HepG2 (cell line): ENCODE measurements around the gene ACSL1.

Experiments used
- NKX3-1 ChIP-seq: sonication (generic); formaldehyde crosslinking; IDR thresholded peaks from 2 replicates; pipeline ENCODE4 v1.5.0; 2020; ENCODE audit warnings: missing genetic modification reagents
- POLR2AphosphoS5 ChIP-seq: IDR thresholded peaks from 2 replicates; pipeline ENCODE4 v1.6.1; 2012; ENCODE audit warnings: low read depth, low read length
- SYNCRIP ChIP-seq: fragments of 200-400 bp; formaldehyde crosslinking; IDR thresholded peaks from 2 replicates; pipeline ENCODE4 v1.6.1; 2018; ENCODE audit warnings: mild to moderate bottlenecking, low read depth, low read length; ENCODE audit not compliant: insufficient read depth
- TF ChIP-seq, protein P1 (sequence below): sonication (generic); formaldehyde crosslinking; IDR thresholded peaks from 2 replicates; pipeline ENCODE4 v1.5.0; 2020; ENCODE audit warnings: mild to moderate bottlenecking, missing genetic modification reagents, moderate library complexity

DNA sequence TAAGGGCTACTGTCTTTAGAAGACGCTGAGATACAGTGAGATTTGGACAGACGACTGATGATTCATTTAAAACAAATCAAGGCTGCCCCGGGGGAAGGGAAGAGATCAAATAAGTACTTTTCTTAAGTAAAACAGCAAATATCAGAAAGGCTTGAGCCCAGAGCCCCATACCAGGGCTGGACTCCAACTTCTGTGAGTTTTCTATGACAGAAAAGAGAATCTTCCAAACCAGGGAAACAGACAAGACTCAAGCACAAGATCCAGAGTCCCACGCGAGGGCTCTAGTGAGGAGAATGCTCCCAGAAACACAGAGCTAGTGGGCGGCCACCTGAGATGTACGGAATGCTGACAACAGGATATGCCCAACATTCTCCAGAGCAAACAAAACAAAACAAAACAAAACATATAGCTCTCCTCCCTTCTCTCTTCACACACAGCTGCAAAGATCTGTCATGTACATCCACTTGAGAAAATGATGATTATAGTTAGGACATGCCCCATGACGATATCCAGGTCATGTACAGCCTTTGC lies 13.1 kb downstream of the ACSL1 start:
- TF ChIP-seq NKX3-1 (no peak), POLR2AphosphoS5 (no peak), SYNCRIP (no peak)
- TF ChIP-seq, protein P1, sequence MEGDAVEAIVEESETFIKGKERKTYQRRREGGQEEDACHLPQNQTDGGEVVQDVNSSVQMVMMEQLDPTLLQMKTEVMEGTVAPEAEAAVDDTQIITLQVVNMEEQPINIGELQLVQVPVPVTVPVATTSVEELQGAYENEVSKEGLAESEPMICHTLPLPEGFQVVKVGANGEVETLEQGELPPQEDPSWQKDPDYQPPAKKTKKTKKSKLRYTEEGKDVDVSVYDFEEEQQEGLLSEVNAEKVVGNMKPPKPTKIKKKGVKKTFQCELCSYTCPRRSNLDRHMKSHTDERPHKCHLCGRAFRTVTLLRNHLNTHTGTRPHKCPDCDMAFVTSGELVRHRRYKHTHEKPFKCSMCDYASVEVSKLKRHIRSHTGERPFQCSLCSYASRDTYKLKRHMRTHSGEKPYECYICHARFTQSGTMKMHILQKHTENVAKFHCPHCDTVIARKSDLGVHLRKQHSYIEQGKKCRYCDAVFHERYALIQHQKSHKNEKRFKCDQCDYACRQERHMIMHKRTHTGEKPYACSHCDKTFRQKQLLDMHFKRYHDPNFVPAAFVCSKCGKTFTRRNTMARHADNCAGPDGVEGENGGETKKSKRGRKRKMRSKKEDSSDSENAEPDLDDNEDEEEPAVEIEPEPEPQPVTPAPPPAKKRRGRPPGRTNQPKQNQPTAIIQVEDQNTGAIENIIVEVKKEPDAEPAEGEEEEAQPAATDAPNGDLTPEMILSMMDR (CRISPR knock-in tag) = no peak
